ENCODE data around the gene SUCO. TPM values are rescaled to one million over a fixed set of nuclear protein-coding genes. Genes with fewer than 3 reads are reported as not detected.

SUCO gene
- total RNA-seq, 1 donor from 2014 or later, result 63.7 TPM

DNA sequence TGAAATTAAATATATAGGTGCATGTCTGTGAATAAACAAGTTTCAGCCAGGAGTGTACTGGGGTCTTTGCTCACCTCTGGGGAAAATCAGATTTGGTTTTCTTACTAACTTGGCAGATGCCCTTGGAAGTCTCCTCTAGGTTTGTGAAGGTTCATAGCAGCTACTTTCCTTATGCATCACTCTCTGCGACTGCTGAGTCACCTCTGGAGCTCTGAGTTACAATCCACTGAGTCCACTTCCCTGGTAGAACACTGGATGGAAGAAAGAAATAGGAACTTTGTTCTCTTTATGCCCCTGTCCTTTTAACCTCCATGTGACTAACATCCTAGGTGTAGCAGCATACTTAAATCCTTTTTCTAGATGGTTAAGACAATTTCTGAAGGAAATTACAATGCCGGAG, 121.6 kb downstream of the SUCO start:
- no peaks in the 10 kb centered on the region for H3K9me3 ChIP-seq (ENCODE audit: insufficient read depth, low read depth, low read length)
- Mint-ChIP-seq H3K4me1 (ENCODE audit: low read depth, unreplicated experiment) (peaks cover 19% of the 10 kb centered on the region), H3K36me3 (ENCODE audit: low read depth, unreplicated experiment) (no peaks in the 10 kb centered on the region), H3K9me3 (ENCODE audit: unreplicated experiment) (no peaks in the 10 kb centered on the region), H3K27ac (ENCODE audit: unreplicated experiment) (peak overlapping the region; percentile 50), H3K27me3 (ENCODE audit: low read depth, unreplicated experiment) (no peaks in the 10 kb centered on the region), H3K4me3 (ENCODE audit: unreplicated experiment) (no peak overlapping the region)
- peak overlapping the region; percentile 23 for H2AFZ ChIP-seq (ENCODE audit: low read depth, low read length)
- no peaks in the 10 kb centered on the region for H3K36me3 ChIP-seq (ENCODE audit: insufficient read depth, low read length)
- no peak overlapping the region for H3K9ac ChIP-seq (ENCODE audit: low read length)
- H3K4me3 ChIP-seq (ENCODE audit: insufficient read depth, low read depth, low read length), result no peak overlapping the region
- DNase-seq (ENCODE audit: low read depth), result peak; percentile 83
- H3K27ac ChIP-seq (ENCODE audit: low read depth, low read length), result peak overlapping the region; percentile 42
- peak; percentile 97 for FAIRE-seq
- no peak for TF ChIP-seq EZH2 (IDR thresholded peaks at IDR 0.05; ENCODE audit: insufficient read depth, low read length)
- TF ChIP-seq, protein P1, sequence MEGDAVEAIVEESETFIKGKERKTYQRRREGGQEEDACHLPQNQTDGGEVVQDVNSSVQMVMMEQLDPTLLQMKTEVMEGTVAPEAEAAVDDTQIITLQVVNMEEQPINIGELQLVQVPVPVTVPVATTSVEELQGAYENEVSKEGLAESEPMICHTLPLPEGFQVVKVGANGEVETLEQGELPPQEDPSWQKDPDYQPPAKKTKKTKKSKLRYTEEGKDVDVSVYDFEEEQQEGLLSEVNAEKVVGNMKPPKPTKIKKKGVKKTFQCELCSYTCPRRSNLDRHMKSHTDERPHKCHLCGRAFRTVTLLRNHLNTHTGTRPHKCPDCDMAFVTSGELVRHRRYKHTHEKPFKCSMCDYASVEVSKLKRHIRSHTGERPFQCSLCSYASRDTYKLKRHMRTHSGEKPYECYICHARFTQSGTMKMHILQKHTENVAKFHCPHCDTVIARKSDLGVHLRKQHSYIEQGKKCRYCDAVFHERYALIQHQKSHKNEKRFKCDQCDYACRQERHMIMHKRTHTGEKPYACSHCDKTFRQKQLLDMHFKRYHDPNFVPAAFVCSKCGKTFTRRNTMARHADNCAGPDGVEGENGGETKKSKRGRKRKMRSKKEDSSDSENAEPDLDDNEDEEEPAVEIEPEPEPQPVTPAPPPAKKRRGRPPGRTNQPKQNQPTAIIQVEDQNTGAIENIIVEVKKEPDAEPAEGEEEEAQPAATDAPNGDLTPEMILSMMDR (IDR thresholded peaks at IDR 0.05; ENCODE audit: insufficient read depth, low read depth, low read length), result no peak
- no peaks in the 10 kb centered on the region for H3K79me2 ChIP-seq (ENCODE audit: insufficient read depth, low read length)
- peak overlapping the region; percentile 35 for H3K4me2 ChIP-seq (ENCODE audit: low read length)
- no peaks in the 10 kb centered on the region for H3K27me3 ChIP-seq (ENCODE audit: insufficient read depth, low read length)
- H3K4me1 ChIP-seq (ENCODE audit: insufficient read depth, low read length), result peaks cover 8% of the 10 kb centered on the region
- no peaks in the 10 kb centered on the region for H4K20me1 ChIP-seq (ENCODE audit: insufficient read depth, low read length)

- Histone ChIP-seq H3K4me2 (ENCODE audit: low read length) (no peak overlapping the region), H3K27me3 (ENCODE audit: insufficient read depth, low read length) (no peaks in the 10 kb centered on the region), H3K36me3 (ENCODE audit: insufficient read depth, low read length) (no peaks in the 10 kb centered on the region), H3K4me3 (ENCODE audit: insufficient read depth, low read depth, low read length) (no peak overlapping the region), H3K9ac (ENCODE audit: low read length) (no peak overlapping the region), H3K9me3 (ENCODE audit: insufficient read depth, low read depth, low read length) (no peaks in the 10 kb centered on the region), H3K27ac (ENCODE audit: low read depth, low read length) (no peak overlapping the region), H3K4me1 (ENCODE audit: insufficient read depth, low read length) (peaks cover 8% of the 10 kb centered on the region), H3K79me2 (ENCODE audit: insufficient read depth, low read length) (no peaks in the 10 kb centered on the region), H2AFZ (ENCODE audit: low read depth, low read length) (no peak overlapping the region), H4K20me1 (ENCODE audit: insufficient read depth, low read length) (no peaks in the 10 kb centered on the region)
- Mint-ChIP-seq H3K27me3 (ENCODE audit: low read depth, unreplicated experiment) (no peaks in the 10 kb centered on the region), H3K27ac (ENCODE audit: unreplicated experiment) (no peak overlapping the region), H3K9me3 (ENCODE audit: unreplicated experiment) (no peaks in the 10 kb centered on the region), H3K4me3 (ENCODE audit: unreplicated experiment) (no peak overlapping the region), H3K36me3 (ENCODE audit: low read depth, unreplicated experiment) (no peaks in the 10 kb centered on the region), H3K4me1 (ENCODE audit: low read depth, unreplicated experiment) (peaks cover 19% of the 10 kb centered on the region)
- no peak for DNase-seq (ENCODE audit: low read depth)
- TF ChIP-seq, protein P1 (IDR thresholded peaks at IDR 0.05; ENCODE audit: insufficient read depth, low read depth, low read length), result no peak
- TF ChIP-seq EZH2 (IDR thresholded peaks at IDR 0.05; ENCODE audit: insufficient read depth, low read length), result no peak
- no peak for FAIRE-seq
Observed at GRCh38 chr1:172656576-172656975, 123.6 kb downstream of the SUCO start.

GRCh38 chr1:172657586-172657985, 124.6 kb downstream of the SUCO start:
- H3K27me3 ChIP-seq (ENCODE audit: insufficient read depth, low read length), result no peaks in the 10 kb centered on the region
- no peak for FAIRE-seq
- no peaks in the 10 kb centered on the region for H3K36me3 ChIP-seq (ENCODE audit: insufficient read depth, low read length)
- no peaks in the 10 kb centered on the region for H4K20me1 ChIP-seq (ENCODE audit: insufficient read depth, low read length)
- H3K27ac Mint-ChIP-seq (ENCODE audit: unreplicated experiment), result no peak overlapping the region
- no peak for DNase-seq (ENCODE audit: low read depth)
- H3K9me3 Mint-ChIP-seq (ENCODE audit: unreplicated experiment), result no peaks in the 10 kb centered on the region
- H3K4me2 ChIP-seq (ENCODE audit: low read length), result no peak overlapping the region
- no peaks in the 10 kb centered on the region for H3K9me3 ChIP-seq (ENCODE audit: insufficient read depth, low read depth, low read length)
- peaks cover 9% of the 10 kb centered on the region for H3K4me1 ChIP-seq (ENCODE audit: insufficient read depth, low read length)
- no peaks in the 10 kb centered on the region for H3K79me2 ChIP-seq (ENCODE audit: insufficient read depth, low read length)
- peaks cover 19% of the 10 kb centered on the region for H3K4me1 Mint-ChIP-seq (ENCODE audit: low read depth, unreplicated experiment)
- no peak overlapping the region for H2AFZ ChIP-seq (ENCODE audit: low read depth, low read length)
- H3K27me3 Mint-ChIP-seq (ENCODE audit: low read depth, unreplicated experiment), result no peaks in the 10 kb centered on the region
- H3K27ac ChIP-seq (ENCODE audit: low read depth, low read length), result no peak overlapping the region
- H3K4me3 Mint-ChIP-seq (ENCODE audit: unreplicated experiment), result no peak overlapping the region
- H3K36me3 Mint-ChIP-seq (ENCODE audit: low read depth, unreplicated experiment), result no peaks in the 10 kb centered on the region
- no peak overlapping the region for H3K4me3 ChIP-seq (ENCODE audit: insufficient read depth, low read depth, low read length)
- TF ChIP-seq, protein P1 (IDR thresholded peaks at IDR 0.05; ENCODE audit: insufficient read depth, low read depth, low read length), result no peak
- TF ChIP-seq EZH2 (IDR thresholded peaks at IDR 0.05; ENCODE audit: insufficient read depth, low read length), result no peak
- H3K9ac ChIP-seq (ENCODE audit: low read length), result no peak overlapping the region

Measured in astrocyte (in vitro differentiated cells and primary cell).